Brain pericyte (primary cell): ENCODE results near the gene FANCC.
"Not testable (repeated sequence)": the region's sequence is repeated elsewhere in the genome, so short reads cannot be mapped to it uniquely, and the experiment has no call there.

Experiments used
- DNase-seq: peaks from one replicate; pipeline ENCODE4 v3.0.0-alpha.2; 2012; ENCODE audit warnings: low read depth, low spot score

Gene FANCC

GRCh38 chr9:95239071-95239470 is 78.4 kb downstream of the FANCC start:
- DNase-seq = no peak

GRCh38 chr9:95237336-95237735 is 80.2 kb downstream of the FANCC start:
- DNase-seq = no peak

- no peak for DNase-seq
Measured at GRCh38 chr9:95230046-95230445, 87.5 kb downstream of the FANCC start.

GRCh38 chr9:95229230-95229915 is 88.1 kb downstream of the FANCC start:
- no peak for DNase-seq

GRCh38 chr9:95226921-95227320 is 90.6 kb downstream of the FANCC start:
- DNase-seq = no peak

- no peak for DNase-seq
Measured at GRCh38 chr9:95225726-95226106, 91.8 kb downstream of the FANCC start.

- no peak for DNase-seq
Measured at GRCh38 chr9:95225076-95225725, 92.3 kb downstream of the FANCC start.

GRCh38 chr9:95224376-95225019 is 93.0 kb downstream of the FANCC start:
- DNase-seq = no peak

GRCh38 chr9:95220352-95220751 is 97.2 kb downstream of the FANCC start:
- DNase-seq = not testable (repeated sequence)

GRCh38 chr9:95218773-95219172 is 98.7 kb downstream of the FANCC start:
- no peak for DNase-seq

GRCh38 chr9:95217936-95218335 is 99.6 kb downstream of the FANCC start:
- no peak for DNase-seq

- DNase-seq = no peak
Measured at GRCh38 chr9:95215336-95215898, 102.1 kb downstream of the FANCC start.

GRCh38 chr9:95213117-95213516 is 104.4 kb downstream of the FANCC start:
- no peak for DNase-seq

- no peak for DNase-seq
Measured at GRCh38 chr9:95211028-95211427, 106.5 kb downstream of the FANCC start.

- no peak for DNase-seq
Measured at GRCh38 chr9:95207403-95207802, 110.1 kb downstream of the FANCC start.

GRCh38 chr9:95206143-95206542 is 111.4 kb downstream of the FANCC start:
- no peak for DNase-seq

- no peak for DNase-seq
Measured at GRCh38 chr9:95204710-95205109, 112.8 kb downstream of the FANCC start.

GRCh38 chr9:95204310-95204709 is 113.2 kb downstream of the FANCC start:
- DNase-seq = no peak

- DNase-seq = not testable (repeated sequence)
Measured at GRCh38 chr9:95203019-95203418, 114.5 kb downstream of the FANCC start.

- no peak for DNase-seq
Measured at GRCh38 chr9:95202076-95202681, 115.3 kb downstream of the FANCC start.

- DNase-seq = no peak
Measured at GRCh38 chr9:95201206-95201605, 116.3 kb downstream of the FANCC start.

- no peak for DNase-seq
Measured at GRCh38 chr9:95197692-95198271, 119.7 kb downstream of the FANCC start.
